Measurements from ENCODE around the gene SLC28A1. TPM values are rescaled to one million over a fixed set of nuclear protein-coding genes. Genes with fewer than 3 reads are reported as not detected.

SLC28A1 gene
- polyA plus RNA-seq, 1 of the 3 experiments (the other 2 are of a cell fraction): not detected

DNA sequence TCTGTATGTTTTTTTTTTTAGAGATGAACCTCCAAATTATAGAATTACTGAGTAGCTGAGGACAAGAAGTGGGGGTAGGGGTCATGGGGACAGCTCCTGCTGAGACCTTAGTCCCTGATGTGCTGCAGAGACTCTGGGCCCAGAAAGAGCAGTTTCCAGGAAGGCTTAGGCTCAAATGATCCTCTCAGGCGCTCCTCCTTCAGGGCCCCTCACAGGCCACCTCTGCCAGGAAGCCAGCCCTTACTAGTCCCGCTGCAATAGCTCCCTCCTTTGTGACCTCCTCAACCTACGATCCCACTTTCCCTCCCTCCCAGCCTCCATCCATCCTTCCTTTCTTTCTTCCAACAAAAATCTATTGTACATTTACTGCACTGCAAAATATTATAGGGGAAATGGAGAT lies 24.6 kb downstream of the SLC28A1 start:
- Histone ChIP-seq H3K4me3 (ENCODE audit: low read depth in 2 of 2, low read length in 1 of 2) (no peak overlapping the region), H3K79me2 (ENCODE audit: insufficient read depth) (no peaks in the 10 kb centered on the region), H4K20me1 (ENCODE audit: insufficient read depth) (no peaks in the 10 kb centered on the region), H3K9me2 (no peaks in the 10 kb centered on the region), H3K27me3 (ENCODE audit: insufficient read depth) (no peaks in the 10 kb centered on the region), H3F3A (replicated peaks; ENCODE audit: insufficient read depth) (peaks cover 22% of the 10 kb centered on the region), H3K36me3 (replicated peaks in 1 of 2; ENCODE audit: control insufficient read depth in 1 of 2, insufficient read depth in 2 of 2, low read length in 1 of 2) (no peaks in the 10 kb centered on the region), H3K27ac (ENCODE audit: low read depth in 2 of 2, low read length in 1 of 2) (no peak overlapping the region; a peak in 1 of 4 replicates), H2AFZ (ENCODE audit: low read depth) (no peak overlapping the region), H3K4me1 (ENCODE audit: control insufficient read depth in 1 of 2, insufficient read depth in 2 of 2, low read depth in 1 of 2, low read length in 1 of 2) (peaks cover 24 to 35% of the 10 kb centered on the region in 2 experiments; a peak in 3 of 4 replicates), H3K9ac (no peak overlapping the region), H3K4me2 (no peak overlapping the region), H3K9me3 (no peaks in the 10 kb centered on the region)
- POLR2A ChIA-PET: no interaction called here
- CTCF ChIA-PET: interaction anchor here (1.0 to 3.3 kb wide), 5 partner anchors 19 to 68 kb away, joined by 3 to 14 read pairs (median 4); no protein-coding TSS in a partner anchor
- DNase-seq: no peak
- TF ChIP-seq, protein P1, sequence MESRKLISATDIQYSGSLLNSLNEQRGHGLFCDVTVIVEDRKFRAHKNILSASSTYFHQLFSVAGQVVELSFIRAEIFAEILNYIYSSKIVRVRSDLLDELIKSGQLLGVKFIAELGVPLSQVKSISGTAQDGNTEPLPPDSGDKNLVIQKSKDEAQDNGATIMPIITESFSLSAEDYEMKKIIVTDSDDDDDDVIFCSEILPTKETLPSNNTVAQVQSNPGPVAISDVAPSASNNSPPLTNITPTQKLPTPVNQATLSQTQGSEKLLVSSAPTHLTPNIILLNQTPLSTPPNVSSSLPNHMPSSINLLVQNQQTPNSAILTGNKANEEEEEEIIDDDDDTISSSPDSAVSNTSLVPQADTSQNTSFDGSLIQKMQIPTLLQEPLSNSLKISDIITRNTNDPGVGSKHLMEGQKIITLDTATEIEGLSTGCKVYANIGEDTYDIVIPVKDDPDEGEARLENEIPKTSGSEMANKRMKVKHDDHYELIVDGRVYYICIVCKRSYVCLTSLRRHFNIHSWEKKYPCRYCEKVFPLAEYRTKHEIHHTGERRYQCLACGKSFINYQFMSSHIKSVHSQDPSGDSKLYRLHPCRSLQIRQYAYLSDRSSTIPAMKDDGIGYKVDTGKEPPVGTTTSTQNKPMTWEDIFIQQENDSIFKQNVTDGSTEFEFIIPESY (IDR thresholded peaks at IDR 0.05; ENCODE audit: borderline replicate concordance, low read depth): no peak
- TF ChIP-seq JUND (IDR thresholded peaks at IDR 0.05) (no peak), NFIC (IDR thresholded peaks at IDR 0.05; ENCODE audit: borderline replicate concordance) (no peak), POLR2AphosphoS5 (IDR thresholded peaks at IDR 0.05; ENCODE audit: low read depth, low read length) (no peak), SMC3 (IDR thresholded peaks at IDR 0.05; ENCODE audit: low read depth, low read length) (no peak), FOXJ3 (CRISPR knock-in tag; IDR thresholded peaks at IDR 0.05) (no peak), FOSL2 (IDR thresholded peaks at IDR 0.05; ENCODE audit: borderline replicate concordance, low read depth) (no peak), SIN3A (IDR thresholded peaks at IDR 0.05; ENCODE audit: borderline replicate concordance, low read depth, low read length) (no peak), TEAD4 (IDR thresholded peaks at IDR 0.05; ENCODE audit: borderline replicate concordance, insufficient read depth) (no peak), YY1 (IDR thresholded peaks at IDR 0.05; ENCODE audit: low read depth) (no peak), RAD21 (IDR thresholded peaks at IDR 0.05; ENCODE audit: low read length) (no peak)
- TF ChIP-seq, protein P2, sequence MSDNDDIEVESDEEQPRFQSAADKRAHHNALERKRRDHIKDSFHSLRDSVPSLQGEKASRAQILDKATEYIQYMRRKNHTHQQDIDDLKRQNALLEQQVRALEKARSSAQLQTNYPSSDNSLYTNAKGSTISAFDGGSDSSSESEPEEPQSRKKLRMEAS (IDR thresholded peaks at IDR 0.05; ENCODE audit: low read depth): no peak
- 96% methylated on average over 3 of the region's 3 CpGs for WGBS (ENCODE audit: low lambda C conversion rate)

DNA sequence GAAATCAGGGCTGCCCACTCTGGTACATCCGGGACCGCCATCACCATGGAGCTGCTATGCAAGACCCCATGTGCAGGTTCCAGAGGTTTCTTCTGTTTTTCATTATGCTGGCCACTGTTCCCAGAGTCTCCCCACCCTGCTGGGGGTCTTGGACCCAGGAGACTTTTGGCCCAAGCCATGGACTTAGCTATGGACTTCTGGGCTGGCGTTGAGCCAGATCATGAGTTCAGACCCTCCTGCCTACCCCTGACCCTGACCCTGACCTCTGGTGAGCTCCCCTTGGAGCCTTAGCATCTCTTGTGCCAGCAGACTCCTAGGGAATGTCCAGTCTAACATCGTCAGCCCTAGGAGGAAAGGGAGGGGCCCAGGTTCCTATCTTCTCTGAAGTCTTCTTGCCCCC lies 25.3 kb downstream of the SLC28A1 start:
- no peak overlapping the region for H3K27ac ChIP-seq (ENCODE audit: low read depth in 2 of 2, low read length in 1 of 2)

More for the DNA sequence above, 25.3 kb downstream of the SLC28A1 start:
- WGBS (ENCODE audit: low lambda C conversion rate): 92% methylated on average over 3 of the region's 4 CpGs
- no peaks in the 10 kb centered on the region for H3K27me3 ChIP-seq (ENCODE audit: insufficient read depth)
- peaks cover 30 to 35% of the 10 kb centered on the region in 2 experiments; a peak in 3 of 4 replicates for H3K4me1 ChIP-seq (ENCODE audit: control insufficient read depth in 1 of 2, insufficient read depth in 2 of 2, low read depth in 1 of 2, low read length in 1 of 2)
- no peaks in the 10 kb centered on the region for H4K20me1 ChIP-seq (ENCODE audit: insufficient read depth)
- ChIA-PET POLR2A (no interaction called here), CTCF (interaction anchor here (0.9 to 3.3 kb wide), 5 partner anchors 16 to 68 kb away, joined by 3 to 14 read pairs (median 4); no protein-coding TSS in a partner anchor)
- no peak for DNase-seq
- no peak overlapping the region for H3K4me2 ChIP-seq
- H3K4me3 ChIP-seq (ENCODE audit: low read depth in 2 of 2, low read length in 1 of 2): no peak overlapping the region
- no peak overlapping the region for H3K9ac ChIP-seq
- H3F3A ChIP-seq (replicated peaks; ENCODE audit: insufficient read depth): peaks cover 22% of the 10 kb centered on the region
- no peak overlapping the region for H2AFZ ChIP-seq (ENCODE audit: low read depth)
- TF ChIP-seq GATA2 (CRISPR knock-in tag; IDR thresholded peaks at IDR 0.05): no peak
- no peak for TF ChIP-seq JUND (IDR thresholded peaks at IDR 0.05)
- TF ChIP-seq TEAD4 (IDR thresholded peaks at IDR 0.05; ENCODE audit: borderline replicate concordance, insufficient read depth): no peak
- H3K79me2 ChIP-seq (ENCODE audit: insufficient read depth): no peaks in the 10 kb centered on the region
- no peaks in the 10 kb centered on the region for H3K9me3 ChIP-seq
- no peaks in the 10 kb centered on the region for H3K36me3 ChIP-seq (replicated peaks in 1 of 2; ENCODE audit: control insufficient read depth in 1 of 2, insufficient read depth in 2 of 2, low read length in 1 of 2)
- no peaks in the 10 kb centered on the region for H3K9me2 ChIP-seq

All from SK-N-SH (cell line).